GM13977 (cell line): Measurements from ENCODE around the gene NAA60.

Source experiments
- DNase-seq: peaks from one replicate; pipeline ENCODE4 v3.0.0; 2012; ENCODE audit warnings: low spot score
- CTCF ChIP-seq: IDR thresholded peaks from 2 replicates; pipeline ENCODE4 v1.5.1; 2012; ENCODE audit warnings: mild to moderate bottlenecking, control low read depth; ENCODE audit not compliant: insufficient read depth; ENCODE audit errors: extremely low read depth, missing control alignments
- in situ Hi-C: fragments of 300-500 bp; cut with MboI; formaldehyde crosslinking; loops from one replicate; pipeline ENCODE4 v1.12.0; 2022; ENCODE audit warnings: low sequenced_read_pairs, low pct_unique_long_range_greater_than_20kb, mixed read lengths, inconsistent platforms; ENCODE audit not compliant: unreplicated experiment

The NAA60 gene

DNA sequence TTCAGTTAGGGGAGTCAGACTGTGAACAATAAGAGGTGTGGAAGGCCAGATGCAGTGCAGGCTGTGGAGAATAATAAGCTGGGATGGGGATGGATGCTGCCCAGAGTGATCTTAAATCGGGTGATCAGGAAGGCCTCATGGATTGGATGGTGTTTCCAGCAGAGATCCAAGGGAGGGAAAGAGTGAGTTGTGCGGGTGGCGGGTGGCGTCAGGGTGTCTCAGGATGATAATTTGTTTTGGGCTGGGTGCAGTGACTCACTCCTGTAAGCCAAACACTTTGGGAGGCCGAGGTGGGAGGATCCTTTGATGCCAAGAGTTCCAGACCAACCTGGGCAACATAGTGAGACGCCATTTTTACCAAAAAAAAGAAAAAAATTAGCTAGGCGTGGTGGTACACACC, 65.3 kb downstream of the NAA60 start:
- no peak for TF ChIP-seq CTCF
- in situ Hi-C loops, result no loop called here
- DNase-seq, result no peak

GRCh38 chr16:3509470-3509928, 66.0 kb downstream of the NAA60 start:
- DNase-seq, result no peak
- no peak for TF ChIP-seq CTCF
- in situ Hi-C loops, result no loop called here

GRCh38 chr16:3510416-3510815, 66.9 kb downstream of the NAA60 start:
- no peak for TF ChIP-seq CTCF
- no peak for DNase-seq
- in situ Hi-C loops, result no loop called here

DNA sequence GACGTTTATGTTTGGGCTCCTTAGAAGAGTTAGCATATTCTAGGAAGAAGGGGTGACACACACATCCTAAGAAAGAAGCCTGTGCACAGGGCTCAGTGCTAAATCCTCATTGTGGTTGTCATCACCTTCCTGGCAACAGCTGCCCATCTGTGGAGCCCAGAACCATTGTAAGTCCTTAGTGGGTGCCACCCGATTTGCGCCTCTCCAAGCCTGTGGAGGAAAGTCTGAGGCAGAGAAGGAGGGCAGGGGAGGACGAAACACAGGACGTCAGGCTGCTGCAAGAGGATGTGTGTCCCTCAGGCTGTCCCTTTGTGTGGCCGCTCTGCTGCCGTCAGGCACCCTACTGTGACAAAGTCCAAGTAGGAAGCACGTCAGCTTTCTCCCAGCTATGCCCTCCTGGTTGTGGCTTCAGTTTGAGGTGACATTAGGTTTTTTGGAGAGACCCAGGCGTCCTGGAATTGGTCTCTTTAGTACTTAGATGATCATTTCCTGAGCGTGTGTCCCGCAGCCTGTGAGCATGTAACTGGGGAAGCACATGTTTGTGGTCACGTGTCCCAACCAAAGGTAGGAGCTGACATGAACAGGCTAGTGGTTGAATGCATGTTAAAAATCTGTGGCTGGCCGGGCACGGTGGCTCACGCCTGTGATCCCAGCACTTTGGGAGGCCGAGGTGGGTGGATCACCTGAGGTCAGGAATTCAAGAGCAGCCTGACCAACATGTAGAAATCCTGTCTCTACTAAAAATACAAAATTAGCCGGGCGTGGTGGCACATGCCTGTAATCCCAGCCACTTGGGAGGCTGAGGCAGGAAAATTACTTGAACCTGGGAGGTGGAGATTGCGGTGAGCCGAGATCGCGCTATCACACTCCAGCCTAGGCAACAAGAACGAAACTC, 68.1 kb downstream of the NAA60 start:
- TF ChIP-seq CTCF, result no peak
- in situ Hi-C loops, result no loop called here
- DNase-seq, result no peak

DNA sequence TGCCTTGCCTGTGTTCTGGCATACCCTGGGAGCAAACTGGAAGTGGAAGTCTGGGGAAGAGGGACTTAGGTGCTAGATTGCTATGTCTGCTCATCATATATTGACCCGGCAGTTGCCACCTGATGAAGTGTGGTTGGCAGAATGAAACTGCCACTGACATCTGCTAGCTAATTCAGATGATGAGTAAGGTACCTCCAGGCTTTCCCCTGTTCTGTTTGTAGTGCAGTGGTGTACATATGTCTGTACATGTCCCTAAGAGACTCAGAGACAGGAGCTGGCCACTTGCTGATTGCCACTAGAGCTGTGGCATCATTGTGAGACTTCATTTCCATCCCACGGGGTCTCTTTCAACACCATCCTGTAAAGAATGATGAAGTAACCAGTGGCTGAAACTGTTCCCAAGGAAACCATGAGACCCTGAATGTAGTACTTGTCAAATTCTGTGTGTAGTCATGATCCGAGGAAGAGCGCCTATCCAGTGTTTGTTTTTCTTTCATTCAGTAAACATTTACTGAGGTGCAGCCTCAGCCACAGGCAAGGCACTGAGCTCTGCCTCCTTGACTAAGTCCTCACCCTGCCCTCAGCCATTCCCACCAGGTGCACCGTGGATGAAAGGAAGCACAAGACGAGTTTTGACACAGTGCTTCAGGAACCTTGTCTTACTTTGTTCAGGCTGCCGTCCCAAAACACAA, 70.6 kb downstream of the NAA60 start:
- no peak for TF ChIP-seq CTCF
- in situ Hi-C loops, result no loop called here
- DNase-seq, result no peak

- TF ChIP-seq CTCF, result no peak
- DNase-seq, result no peak
- in situ Hi-C loops, result no loop called here
Measured at GRCh38 chr16:3514621-3515020, 71.1 kb downstream of the NAA60 start.
